Activated B cell treated with CpG ODN at 0.5 μM for 24 hours (primary cell): ENCODE results near the gene SEMA3C. TPM values are rescaled to one million over a fixed set of nuclear protein-coding genes. Genes with fewer than 3 reads are reported as not detected.

Experiments used
- ATAC-seq: fragments of 200-7000 bp; cut with Tn5 transposase; one replicate; pipeline ENCODE4 v1.10.0; 2021; ENCODE audit warnings: low read depth, mild to moderate bottlenecking, moderate library complexity
- CTCF ChIA-PET: fragments of 350-600 bp; sonication (Branson Sonifier 250); formaldehyde crosslinking; loops from one replicate; lab custom pipeline; 2021; ENCODE audit warnings: antibody characterized with exemption; lab: Charles Lee
- POLR2A ChIA-PET: fragments of 350-600 bp; sonication (Branson Sonifier 250); formaldehyde crosslinking; loops from one replicate; lab custom pipeline; 2021; ENCODE audit warnings: antibody characterized with exemption; lab: Charles Lee
- DNase-seq: peaks from one replicate; pipeline ENCODE4 v3.0.0; 2022
- H3K27ac Mint-ChIP-seq: one replicate; pipeline ENCODE4 v1.8.0; 2020; ENCODE audit warnings: mixed read lengths
- H3K27me3 Mint-ChIP-seq: one replicate; pipeline ENCODE4 v1.8.0; 2021; ENCODE audit warnings: mixed read lengths
- H3K36me3 Mint-ChIP-seq: one replicate; pipeline ENCODE4 v1.8.0; 2021; ENCODE audit warnings: low read depth, mixed read lengths
- H3K4me1 Mint-ChIP-seq: one replicate; pipeline ENCODE4 v1.8.0; 2021; ENCODE audit warnings: mixed read lengths
- H3K4me3 Mint-ChIP-seq: one replicate; pipeline ENCODE4 v1.8.0; 2020; ENCODE audit warnings: mild to moderate bottlenecking, mixed read lengths
- H3K9me3 Mint-ChIP-seq: one replicate; pipeline ENCODE4 v1.8.0; 2020; ENCODE audit warnings: mixed read lengths
- intact Hi-C: fragments of 100-400 bp; cut with micrococcal nuclease; formaldehyde crosslinking; loops from one replicate; pipeline ENCODE4 v1.15.1; 2024
- total RNA-seq: library from RNA; stranded (reverse); gene quantifications from 2 replicates; pipeline ENCODE4 v1.2.3, GENCODE V29; 2022
- TF ChIP-seq, protein P1 (sequence below): fragments of 200-600 bp; IDR thresholded peaks from one replicate; pipeline ENCODE4 v1.8.0; 2022; ENCODE audit warnings: antibody characterized with exemption, mild to moderate bottlenecking

SEMA3C gene
- total RNA-seq, 1 donor from 2014 or later = not detected

DNA sequence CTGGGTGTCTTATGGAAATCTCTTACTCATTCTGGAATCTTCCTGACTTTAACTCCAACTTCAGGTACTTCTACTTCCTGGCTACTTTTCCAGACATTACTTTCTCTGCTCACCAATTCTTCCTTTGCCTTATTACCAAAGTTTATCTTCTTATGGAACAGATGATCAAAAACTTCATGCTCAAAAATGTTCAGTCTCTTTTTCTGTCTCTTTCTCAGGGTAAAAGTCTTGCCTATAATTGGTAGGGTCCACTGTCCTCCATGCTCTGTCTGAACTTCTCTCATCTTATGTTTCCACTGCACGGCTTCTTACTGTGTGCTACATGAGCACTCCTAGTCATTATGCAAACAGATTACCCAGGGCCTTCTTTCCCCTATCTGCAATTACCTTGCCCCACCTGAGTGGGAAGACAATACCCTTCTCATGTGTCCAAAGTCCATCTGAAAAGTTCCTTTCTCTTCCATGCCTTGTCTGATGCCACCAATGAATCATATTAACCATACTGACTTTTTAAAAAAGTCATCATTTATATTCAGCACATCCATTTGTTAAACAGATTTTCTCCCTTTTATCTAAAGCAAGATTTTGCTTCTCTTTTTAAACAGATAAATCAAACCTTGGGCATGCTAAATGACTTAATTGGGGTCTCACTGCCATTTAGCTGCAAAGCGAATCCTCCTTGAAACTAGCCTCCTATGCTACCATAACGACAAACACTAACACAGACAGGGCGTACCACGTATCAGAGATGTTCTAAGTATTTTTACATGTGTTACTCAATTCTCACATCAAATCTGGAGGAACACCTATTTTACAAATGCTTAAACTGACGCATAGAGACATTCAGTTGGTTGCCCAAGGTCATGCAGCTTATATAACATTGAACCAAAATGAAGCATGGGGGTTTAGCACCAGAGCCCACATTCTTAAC, 48.8 kb downstream of the SEMA3C start:
- ATAC-seq (no peak), DNase-seq (no peak)
- peaks cover 3% of the 10 kb centered on the region for H3K9me3 Mint-ChIP-seq
- no peaks in the 10 kb centered on the region for H3K4me1 Mint-ChIP-seq
- H3K27me3 Mint-ChIP-seq = no peaks in the 10 kb centered on the region
- TF ChIP-seq, protein P1, sequence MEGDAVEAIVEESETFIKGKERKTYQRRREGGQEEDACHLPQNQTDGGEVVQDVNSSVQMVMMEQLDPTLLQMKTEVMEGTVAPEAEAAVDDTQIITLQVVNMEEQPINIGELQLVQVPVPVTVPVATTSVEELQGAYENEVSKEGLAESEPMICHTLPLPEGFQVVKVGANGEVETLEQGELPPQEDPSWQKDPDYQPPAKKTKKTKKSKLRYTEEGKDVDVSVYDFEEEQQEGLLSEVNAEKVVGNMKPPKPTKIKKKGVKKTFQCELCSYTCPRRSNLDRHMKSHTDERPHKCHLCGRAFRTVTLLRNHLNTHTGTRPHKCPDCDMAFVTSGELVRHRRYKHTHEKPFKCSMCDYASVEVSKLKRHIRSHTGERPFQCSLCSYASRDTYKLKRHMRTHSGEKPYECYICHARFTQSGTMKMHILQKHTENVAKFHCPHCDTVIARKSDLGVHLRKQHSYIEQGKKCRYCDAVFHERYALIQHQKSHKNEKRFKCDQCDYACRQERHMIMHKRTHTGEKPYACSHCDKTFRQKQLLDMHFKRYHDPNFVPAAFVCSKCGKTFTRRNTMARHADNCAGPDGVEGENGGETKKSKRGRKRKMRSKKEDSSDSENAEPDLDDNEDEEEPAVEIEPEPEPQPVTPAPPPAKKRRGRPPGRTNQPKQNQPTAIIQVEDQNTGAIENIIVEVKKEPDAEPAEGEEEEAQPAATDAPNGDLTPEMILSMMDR = no peak
- intact Hi-C loops = no loop called here
- no peaks in the 10 kb centered on the region for H3K36me3 Mint-ChIP-seq
- H3K27ac Mint-ChIP-seq = no peak overlapping the region
- no peak overlapping the region for H3K4me3 Mint-ChIP-seq
- ChIA-PET POLR2A (no interaction called here), CTCF (no interaction called here)

DNA sequence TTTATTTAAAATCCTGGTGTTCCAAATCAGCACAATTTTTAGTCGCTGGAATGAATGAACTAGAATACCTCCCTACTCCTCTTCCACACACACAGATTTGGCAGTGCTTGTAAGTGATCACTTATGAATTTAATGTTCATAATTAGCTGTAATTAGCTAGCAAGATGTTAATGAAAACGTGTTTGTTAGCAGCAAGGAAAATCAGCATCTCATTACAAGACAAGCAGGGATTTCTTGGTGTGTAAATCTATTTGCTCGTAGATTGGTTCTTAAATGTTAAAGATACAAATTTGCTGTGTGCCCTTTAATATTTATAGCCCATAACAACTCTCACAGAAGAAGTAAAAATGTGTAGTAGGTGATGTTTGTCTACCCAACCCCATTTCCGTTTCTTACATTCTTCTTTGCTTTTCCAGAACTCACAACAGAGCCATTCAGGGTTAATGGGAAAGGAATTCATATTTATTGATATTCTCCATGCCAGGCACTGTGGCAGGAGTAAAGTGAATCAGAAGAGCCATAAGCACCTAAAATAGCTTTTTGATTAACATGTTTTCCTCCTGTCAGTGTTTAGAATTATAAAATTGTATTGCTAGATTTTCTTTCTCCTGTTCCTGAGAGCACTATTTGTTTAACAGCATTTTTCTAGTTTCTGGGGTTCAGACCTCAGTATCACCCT, 49.6 kb downstream of the SEMA3C start:
- Mint-ChIP-seq H3K4me1 (no peaks in the 10 kb centered on the region), H3K27ac (no peak overlapping the region), H3K27me3 (no peaks in the 10 kb centered on the region), H3K9me3 (peaks cover 3% of the 10 kb centered on the region), H3K36me3 (no peaks in the 10 kb centered on the region), H3K4me3 (no peak overlapping the region)
- ATAC-seq = no peak
- CTCF ChIA-PET = no interaction called here
- no peak for DNase-seq
- TF ChIP-seq, protein P1 = no peak
- POLR2A ChIA-PET = no interaction called here
- intact Hi-C loops = no loop called here

DNA sequence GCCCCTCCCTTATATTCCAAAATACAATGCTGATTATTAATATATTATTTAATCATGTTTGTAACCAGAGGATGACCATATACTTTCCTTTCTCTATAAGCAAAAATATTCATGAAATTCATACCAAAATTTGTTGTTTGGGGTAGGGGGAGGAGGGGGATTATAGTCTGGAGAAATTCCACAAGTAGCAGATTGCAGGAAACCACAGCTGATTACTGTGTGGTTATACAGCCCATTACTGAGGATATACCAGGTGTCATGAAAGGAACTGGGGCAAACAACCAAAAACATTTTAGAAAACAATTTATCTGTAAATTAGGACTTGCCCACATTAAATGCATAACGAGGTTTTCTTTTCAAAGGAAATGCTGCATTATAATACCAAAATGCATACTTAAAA, 50.3 kb downstream of the SEMA3C start:
- ATAC-seq = no peak
- no peaks in the 10 kb centered on the region for H3K4me1 Mint-ChIP-seq
- ChIA-PET POLR2A (no interaction called here), CTCF (no interaction called here)
- DNase-seq = no peak
- no peak overlapping the region for H3K4me3 Mint-ChIP-seq
- H3K9me3 Mint-ChIP-seq = peaks cover 5% of the 10 kb centered on the region
- intact Hi-C loops = no loop called here
- no peak overlapping the region for H3K27ac Mint-ChIP-seq
- TF ChIP-seq, protein P1 = no peak
- no peaks in the 10 kb centered on the region for H3K27me3 Mint-ChIP-seq
- no peaks in the 10 kb centered on the region for H3K36me3 Mint-ChIP-seq

DNA sequence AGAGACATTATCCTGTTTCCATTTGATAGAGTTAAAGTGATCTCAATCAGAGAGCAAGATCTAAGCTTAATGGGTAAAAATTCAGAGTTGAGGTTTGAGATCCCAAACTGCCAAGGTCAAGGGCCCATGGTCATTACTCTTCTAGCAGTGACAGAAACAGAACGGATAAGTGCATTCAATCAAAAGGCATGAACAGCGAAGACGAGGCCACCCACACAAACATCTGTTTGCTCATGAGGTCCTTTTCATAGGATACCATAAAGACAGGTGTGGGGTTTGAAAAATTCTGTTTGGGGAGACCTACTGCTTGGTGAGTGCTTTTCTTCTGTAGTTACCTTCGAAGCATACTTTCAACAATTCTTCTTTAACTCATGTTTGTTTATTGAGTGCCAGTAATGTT, 58.3 kb downstream of the SEMA3C start:
- H3K9me3 Mint-ChIP-seq = peaks cover 4% of the 10 kb centered on the region
- no peak overlapping the region for H3K27ac Mint-ChIP-seq
- CTCF ChIA-PET = no interaction called here
- intact Hi-C loops = no loop called here
- DNase-seq (no peak), ATAC-seq (no peak)
- H3K27me3 Mint-ChIP-seq = no peaks in the 10 kb centered on the region
- POLR2A ChIA-PET = no interaction called here
- no peaks in the 10 kb centered on the region for H3K36me3 Mint-ChIP-seq
- H3K4me3 Mint-ChIP-seq = no peak overlapping the region
- no peaks in the 10 kb centered on the region for H3K4me1 Mint-ChIP-seq
- TF ChIP-seq, protein P1 = no peak

DNA sequence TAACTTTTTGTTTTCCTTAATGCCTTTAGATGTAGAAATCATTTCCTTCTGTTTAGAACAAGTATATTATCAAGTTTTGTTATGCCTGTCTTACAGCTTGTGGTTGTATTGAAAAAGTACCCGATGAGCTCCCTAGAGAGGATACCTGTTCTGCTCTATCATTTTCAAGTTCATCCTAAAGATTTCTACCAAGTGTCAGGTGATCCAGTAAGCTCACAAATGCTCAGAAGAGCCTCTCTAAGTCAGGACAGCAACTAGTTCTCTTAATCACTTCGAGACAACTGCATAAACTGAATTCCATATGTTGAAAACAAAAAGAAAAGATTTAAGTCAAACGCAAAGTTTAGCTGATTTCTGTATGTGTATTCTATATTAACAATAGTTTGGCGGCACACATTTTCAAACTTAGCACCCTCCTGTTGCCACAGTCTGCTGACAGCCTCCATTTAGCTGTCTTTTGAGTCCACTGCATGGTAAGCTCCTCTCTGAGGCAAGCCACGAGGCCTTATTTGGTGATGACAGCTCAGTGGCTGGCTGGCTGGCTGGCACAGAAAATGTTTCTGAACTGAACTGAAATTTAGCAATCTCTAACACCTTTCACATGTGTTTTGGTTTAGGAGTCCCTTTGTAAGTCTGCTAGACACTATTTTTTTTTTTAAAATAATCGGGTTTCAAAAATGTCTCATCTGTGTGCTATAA, 59.4 kb downstream of the SEMA3C start:
- intact Hi-C loops = no loop called here
- Mint-ChIP-seq H3K27me3 (no peaks in the 10 kb centered on the region), H3K4me1 (no peaks in the 10 kb centered on the region), H3K4me3 (no peak overlapping the region), H3K9me3 (peaks cover 4% of the 10 kb centered on the region), H3K36me3 (no peaks in the 10 kb centered on the region), H3K27ac (no peak overlapping the region)
- POLR2A ChIA-PET = no interaction called here
- CTCF ChIA-PET = no interaction called here
- ATAC-seq = no peak
- DNase-seq = no peak
- TF ChIP-seq, protein P1 = no peak
